BE2C (cell line): ENCODE measurements around the gene ZNF236.
A peak's percentile ranks its signal among the peaks of the same experiment; 100 is the strongest.

Source experiments
- DNase-seq: peaks from one replicate; pipeline ENCODE4 v3.0.0-alpha.2; 2020
- H3K27me3 ChIP-seq: fragments of 250-450 bp; sonication (Bioruptor Pico); 2 replicates; pipeline ENCODE4 v1.5.1; 2020; ENCODE audit warnings: mild to moderate bottlenecking
- H3K36me3 ChIP-seq: fragments of 250-450 bp; sonication (Bioruptor Pico); 2 replicates; pipeline ENCODE4 v1.5.1; 2020; ENCODE audit warnings: mild to moderate bottlenecking
- H3K4me1 ChIP-seq: fragments of 250-450 bp; sonication (Bioruptor Pico); 2 replicates; pipeline ENCODE4 v1.5.1; 2020
- H3K4me3 ChIP-seq: 2 replicates; pipeline ENCODE4 v1.5.1; 2011; ENCODE audit warnings: low read depth, low read length
- H3K9me3 ChIP-seq: fragments of 250-450 bp; sonication (Bioruptor Pico); 2 replicates; pipeline ENCODE4 v1.5.1; 2020
- TF ChIP-seq, protein P1 (sequence below): IDR thresholded peaks from 2 replicates; pipeline ENCODE4 v1.5.1; 2012; ENCODE audit warnings: mild to moderate bottlenecking, low read depth, low read length

Gene ZNF236

DNA sequence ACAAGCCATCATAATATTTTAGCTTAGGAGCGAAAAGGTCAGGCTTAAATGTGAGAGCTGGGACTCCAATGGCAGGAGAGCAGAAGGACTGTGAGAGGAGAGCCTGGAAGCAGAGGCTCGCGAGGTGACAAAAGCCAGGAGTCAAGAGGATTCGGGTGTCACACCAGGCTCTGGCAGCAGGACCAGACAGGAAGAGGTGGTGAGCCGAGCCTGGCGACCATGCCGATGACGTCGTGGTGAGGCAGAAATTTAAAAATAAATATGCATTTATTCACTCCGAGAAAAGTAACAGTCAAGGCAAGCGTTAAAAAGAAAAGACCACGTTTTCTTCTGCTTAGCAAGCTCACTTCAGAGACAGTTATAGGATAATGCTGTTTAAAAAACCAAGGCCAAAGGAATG is 31.3 kb upstream of the ZNF236 start:
- Histone ChIP-seq H3K4me3 (no peak overlapping the region), H3K27me3 (no peaks in the 10 kb centered on the region), H3K9me3 (no peaks in the 10 kb centered on the region), H3K36me3 (no peaks in the 10 kb centered on the region), H3K4me1 (no peaks in the 10 kb centered on the region)
- TF ChIP-seq, protein P1, sequence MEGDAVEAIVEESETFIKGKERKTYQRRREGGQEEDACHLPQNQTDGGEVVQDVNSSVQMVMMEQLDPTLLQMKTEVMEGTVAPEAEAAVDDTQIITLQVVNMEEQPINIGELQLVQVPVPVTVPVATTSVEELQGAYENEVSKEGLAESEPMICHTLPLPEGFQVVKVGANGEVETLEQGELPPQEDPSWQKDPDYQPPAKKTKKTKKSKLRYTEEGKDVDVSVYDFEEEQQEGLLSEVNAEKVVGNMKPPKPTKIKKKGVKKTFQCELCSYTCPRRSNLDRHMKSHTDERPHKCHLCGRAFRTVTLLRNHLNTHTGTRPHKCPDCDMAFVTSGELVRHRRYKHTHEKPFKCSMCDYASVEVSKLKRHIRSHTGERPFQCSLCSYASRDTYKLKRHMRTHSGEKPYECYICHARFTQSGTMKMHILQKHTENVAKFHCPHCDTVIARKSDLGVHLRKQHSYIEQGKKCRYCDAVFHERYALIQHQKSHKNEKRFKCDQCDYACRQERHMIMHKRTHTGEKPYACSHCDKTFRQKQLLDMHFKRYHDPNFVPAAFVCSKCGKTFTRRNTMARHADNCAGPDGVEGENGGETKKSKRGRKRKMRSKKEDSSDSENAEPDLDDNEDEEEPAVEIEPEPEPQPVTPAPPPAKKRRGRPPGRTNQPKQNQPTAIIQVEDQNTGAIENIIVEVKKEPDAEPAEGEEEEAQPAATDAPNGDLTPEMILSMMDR, result no peak
- no peak for DNase-seq

GRCh38 chr18:76791642-76792041 is 30.7 kb upstream of the ZNF236 start:
- H3K4me3 ChIP-seq, result no peak overlapping the region

GRCh38 chr18:76794326-76794725 is 28.0 kb upstream of the ZNF236 start:
- no peaks in the 10 kb centered on the region for H3K27me3 ChIP-seq
- no peaks in the 10 kb centered on the region for H3K4me1 ChIP-seq
- no peak overlapping the region for H3K4me3 ChIP-seq
- no peak for DNase-seq
- TF ChIP-seq, protein P1, result no peak
- no peaks in the 10 kb centered on the region for H3K36me3 ChIP-seq
- no peaks in the 10 kb centered on the region for H3K9me3 ChIP-seq

More at GRCh38 chr18:76791642-76792041, 30.7 kb upstream of the ZNF236 start:
- no peak for DNase-seq
- Histone ChIP-seq H3K27me3 (no peaks in the 10 kb centered on the region), H3K4me1 (no peaks in the 10 kb centered on the region), H3K36me3 (no peaks in the 10 kb centered on the region), H3K9me3 (no peaks in the 10 kb centered on the region)
- TF ChIP-seq, protein P1, result no peak

- Histone ChIP-seq H3K4me3 (peak overlapping the region; percentile 41), H3K27me3 (no peaks in the 10 kb centered on the region), H3K4me1 (no peaks in the 10 kb centered on the region), H3K9me3 (no peaks in the 10 kb centered on the region), H3K36me3 (no peaks in the 10 kb centered on the region)
- DNase-seq, result peak; percentile 64
- TF ChIP-seq, protein P1, result peak; percentile 66
These were observed 20.5 kb upstream of the ZNF236 start for GRCh38 chr18:76801567-76802505.

GRCh38 chr18:76803413-76803812 is 18.9 kb upstream of the ZNF236 start:
- H3K9me3 ChIP-seq, result no peaks in the 10 kb centered on the region
- no peak for DNase-seq
- TF ChIP-seq, protein P1, result no peak
- peak overlapping the region; percentile 38 for H3K4me3 ChIP-seq
- H3K27me3 ChIP-seq, result no peaks in the 10 kb centered on the region
- H3K4me1 ChIP-seq, result no peaks in the 10 kb centered on the region
- no peaks in the 10 kb centered on the region for H3K36me3 ChIP-seq

- H3K9me3 ChIP-seq, result no peaks in the 10 kb centered on the region
- H3K36me3 ChIP-seq, result no peaks in the 10 kb centered on the region
- TF ChIP-seq, protein P1, result peak; percentile 74
- DNase-seq, result peak; percentile 69
- H3K4me3 ChIP-seq, result peak overlapping the region; percentile 38
- no peaks in the 10 kb centered on the region for H3K27me3 ChIP-seq
- H3K4me1 ChIP-seq, result no peaks in the 10 kb centered on the region
These were observed 18.5 kb upstream of the ZNF236 start for GRCh38 chr18:76803814-76804213.
